ENCODE data around the gene JPT1. TPM values are rescaled to one million over a fixed set of nuclear protein-coding genes. Genes with fewer than 3 reads are reported as not detected.

JPT1 gene
- total RNA-seq, 3 donors from 2014 or later = 9.9 to 30.5 (median 24.9) TPM

DNA sequence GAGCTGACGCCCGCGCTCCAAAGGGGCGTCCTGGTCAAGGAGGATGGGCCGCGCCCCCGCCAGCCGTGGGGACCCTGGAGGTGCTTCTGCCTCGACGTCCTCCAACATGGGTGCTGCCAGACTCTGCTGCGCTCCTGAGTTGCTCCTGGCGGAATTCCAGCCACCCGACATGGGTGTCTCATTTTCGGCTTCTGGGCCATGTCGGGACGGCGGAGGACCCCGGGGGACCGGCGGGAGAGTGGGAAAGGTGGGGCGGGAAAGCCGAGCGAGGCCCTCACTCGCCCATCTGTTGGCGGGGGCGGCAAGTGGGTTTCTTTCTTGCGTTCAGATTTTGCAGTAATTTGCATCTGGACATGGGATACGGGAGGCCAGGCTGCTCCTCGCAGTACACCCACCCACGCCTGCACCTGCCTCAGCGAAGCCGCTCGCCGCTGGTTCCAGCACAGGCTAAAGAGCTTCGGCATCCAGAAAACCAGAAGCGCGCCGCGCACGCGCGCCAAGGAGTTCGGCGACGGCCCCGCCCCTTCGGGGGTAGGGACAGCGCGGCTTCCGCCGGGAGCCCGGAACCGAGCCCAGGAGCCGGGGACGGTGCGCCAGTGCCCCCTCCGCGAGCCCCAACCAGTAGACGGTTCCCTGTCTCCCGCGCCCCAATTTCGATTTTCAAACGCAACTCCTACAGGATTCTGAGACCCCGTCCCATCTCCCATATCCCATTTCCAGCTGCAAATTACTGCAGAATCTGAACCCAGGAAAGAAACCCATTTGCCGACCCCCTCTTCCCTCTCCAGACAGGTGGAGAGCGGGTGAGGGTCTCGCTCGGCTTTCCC is 44.7 kb downstream of the JPT1 start, which contains the start of gene ARMC7:
TSS of gene ARMC7 (plus strand) at position 563 of the 827 bp plus-strand sequence. CDS start 320 bp downstream, outside the sequence.
- Histone ChIP-seq H3K4me3 (peak within 1 kb of the TSS; percentile 69 to 88 (median 82)), H3K27ac (peak within 1 kb of the TSS; percentile 48 to 54), H3K4me1 (no peaks in the 10 kb centered on the region), H3K36me3 (no peaks in the 10 kb centered on the region), H3K9me3 (no peaks in the 10 kb centered on the region), H3K27me3 (no peaks in the 10 kb centered on the region)
- peak; percentile 81 to 88 for DNase-seq (ENCODE audit: low spot score in 2 of 2)
- intact Hi-C loops (cut with DNase I; ENCODE audit: low total_unique reads) = loop anchor here (10.0 kb wide), 1 partner anchor 85 kb away; no protein-coding TSS in a partner anchor
- TF ChIP-seq POLR2AphosphoS5 (IDR thresholded peaks at IDR 0.05) (peak; percentile 10 to 41 (median 16)), POLR2A (IDR thresholded peaks at IDR 0.05) (peak; percentile 60), CTCF (IDR thresholded peaks at IDR 0.05) (no peak)

DNA sequence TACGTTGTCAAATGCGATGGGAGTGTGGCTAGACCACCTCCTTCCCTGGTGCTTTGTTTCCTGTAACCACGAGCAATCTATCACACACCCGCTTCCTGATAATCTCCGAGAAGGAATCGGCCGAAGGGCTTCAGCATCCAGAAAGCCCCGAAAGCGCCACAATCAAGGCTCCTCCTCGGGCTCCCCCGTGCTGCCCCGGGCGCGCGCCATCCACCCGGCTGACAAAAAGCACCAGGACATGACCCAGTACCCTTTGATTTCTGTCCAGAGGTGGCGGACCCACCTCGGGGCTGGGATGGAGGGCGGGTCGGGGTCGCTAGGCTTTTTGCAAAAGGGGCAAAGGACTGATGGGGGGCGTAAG is 45.3 kb downstream of the JPT1 start:
- intact Hi-C loops (cut with DNase I; ENCODE audit: low total_unique reads) = no loop called here
- Histone ChIP-seq H3K27me3 (no peaks in the 10 kb centered on the region), H3K9me3 (no peaks in the 10 kb centered on the region), H3K27ac (no peak overlapping the region), H3K4me3 (peak overlapping the region; percentile 69 to 88 (median 82)), H3K36me3 (no peaks in the 10 kb centered on the region), H3K4me1 (no peaks in the 10 kb centered on the region)
- DNase-seq (ENCODE audit: low spot score in 2 of 2) = no peak
- TF ChIP-seq POLR2A (IDR thresholded peaks at IDR 0.05) = no peak
- no peak for TF ChIP-seq CTCF (IDR thresholded peaks at IDR 0.05)
- no peak for TF ChIP-seq POLR2AphosphoS5 (IDR thresholded peaks at IDR 0.05)

DNA sequence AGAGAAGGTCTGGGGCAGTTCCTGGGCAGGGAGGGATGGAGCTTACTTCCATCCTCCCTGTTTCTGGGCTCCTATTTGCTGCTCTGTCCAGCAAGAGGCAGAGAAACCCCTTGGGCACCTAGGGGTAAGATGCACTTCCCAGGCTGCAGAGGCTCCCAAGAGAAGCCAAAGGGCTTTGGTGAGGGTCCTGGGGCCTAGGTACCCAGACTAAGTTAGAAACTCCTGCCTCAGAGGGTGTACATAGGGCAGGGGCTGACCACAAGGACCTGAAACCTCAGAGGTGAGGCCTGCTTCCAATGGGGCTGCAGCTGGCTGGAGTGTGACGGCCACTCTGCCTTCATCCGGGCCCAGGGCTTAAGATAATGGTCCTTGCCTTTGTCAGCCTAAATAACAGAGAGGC is 46.1 kb downstream of the JPT1 start:
- H3K36me3 ChIP-seq = no peaks in the 10 kb centered on the region
- no peak for TF ChIP-seq CTCF (IDR thresholded peaks at IDR 0.05)
- TF ChIP-seq POLR2A (IDR thresholded peaks at IDR 0.05) = no peak
- no peak for TF ChIP-seq POLR2AphosphoS5 (IDR thresholded peaks at IDR 0.05)
- DNase-seq (ENCODE audit: low spot score in 2 of 2) = no peak
- H3K9me3 ChIP-seq = no peaks in the 10 kb centered on the region
- intact Hi-C loops (cut with DNase I; ENCODE audit: low total_unique reads) = no loop called here
- no peak overlapping the region for H3K4me3 ChIP-seq
- H3K27ac ChIP-seq = no peak overlapping the region
- no peaks in the 10 kb centered on the region for H3K27me3 ChIP-seq
- H3K4me1 ChIP-seq = no peaks in the 10 kb centered on the region

DNA sequence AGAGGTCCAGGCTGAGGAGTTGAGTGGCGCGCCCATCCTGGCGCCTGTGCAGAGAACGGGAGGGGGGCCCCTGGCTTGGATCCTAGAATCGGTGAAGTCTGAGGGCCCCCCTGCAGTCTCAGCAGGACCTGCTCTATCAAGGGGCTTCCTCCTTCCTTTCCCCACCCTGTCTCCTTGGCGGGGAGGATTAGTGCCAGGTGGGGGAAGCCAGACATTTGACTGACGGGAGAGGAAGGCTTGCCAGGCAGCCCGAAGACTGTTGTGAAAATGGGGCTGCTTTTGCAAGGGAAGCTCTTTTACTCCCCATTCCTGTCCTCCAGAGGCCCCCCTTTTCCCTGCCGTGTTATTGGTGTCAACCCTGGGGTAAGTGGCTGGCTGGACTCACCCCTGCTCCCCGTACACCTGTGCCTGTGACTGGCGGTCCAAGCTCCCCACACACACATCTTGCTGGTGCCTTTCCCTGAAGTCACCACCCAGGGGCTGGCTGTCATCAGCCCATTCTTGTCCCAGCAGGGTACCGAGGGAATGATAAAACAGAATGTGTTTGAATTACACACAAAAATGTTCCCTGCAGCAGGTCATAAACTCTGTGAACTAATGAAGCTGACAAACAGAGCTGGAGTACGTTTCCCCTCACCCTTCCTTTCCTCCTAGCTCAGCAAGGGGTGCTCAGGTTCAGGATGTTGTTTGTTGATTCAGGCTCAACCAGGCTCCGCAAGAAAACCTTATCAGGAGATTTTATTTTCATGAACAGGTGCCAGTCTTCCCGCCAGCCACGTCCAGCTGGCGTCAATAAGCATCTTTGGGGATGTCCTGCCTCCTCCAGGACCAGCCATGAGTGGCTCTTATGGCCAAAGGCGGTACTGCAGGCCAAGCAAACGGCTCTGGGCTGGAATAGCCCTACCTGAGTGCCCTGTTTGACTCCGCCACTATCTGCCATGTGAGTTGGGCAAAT is 48.9 kb downstream of the JPT1 start:
- Histone ChIP-seq H3K4me3 (no peak overlapping the region), H3K9me3 (no peaks in the 10 kb centered on the region), H3K27me3 (no peaks in the 10 kb centered on the region), H3K36me3 (no peaks in the 10 kb centered on the region), H3K4me1 (no peaks in the 10 kb centered on the region), H3K27ac (no peak overlapping the region)
- TF ChIP-seq POLR2AphosphoS5 (IDR thresholded peaks at IDR 0.05) (no peak), CTCF (IDR thresholded peaks at IDR 0.05) (peak; percentile 42 to 72 (median 71))
- DNase-seq (ENCODE audit: low spot score in 2 of 2) = no peak
- intact Hi-C loops (cut with DNase I; ENCODE audit: low total_unique reads) = loop anchor here (1.0 kb wide), 1 partner anchor 33 kb away; no protein-coding TSS in a partner anchor
